HK-2 (cell line): Measurements from ENCODE around the gene CCNY.

Experiments used
- DNase-seq: peaks from one replicate; pipeline ENCODE4 v3.0.0-alpha.2; 2018; ENCODE audit not compliant: unreplicated experiment

Gene CCNY

GRCh38 chr10:35486297-35486990 is 150.1 kb downstream of the CCNY start:
- no peak for DNase-seq

- no peak for DNase-seq
Observed at GRCh38 chr10:35487336-35488034, 151.2 kb downstream of the CCNY start.

GRCh38 chr10:35488228-35488627 is 151.9 kb downstream of the CCNY start:
- no peak for DNase-seq

- no peak for DNase-seq
Observed at GRCh38 chr10:35492386-35493195, 156.3 kb downstream of the CCNY start.

DNA sequence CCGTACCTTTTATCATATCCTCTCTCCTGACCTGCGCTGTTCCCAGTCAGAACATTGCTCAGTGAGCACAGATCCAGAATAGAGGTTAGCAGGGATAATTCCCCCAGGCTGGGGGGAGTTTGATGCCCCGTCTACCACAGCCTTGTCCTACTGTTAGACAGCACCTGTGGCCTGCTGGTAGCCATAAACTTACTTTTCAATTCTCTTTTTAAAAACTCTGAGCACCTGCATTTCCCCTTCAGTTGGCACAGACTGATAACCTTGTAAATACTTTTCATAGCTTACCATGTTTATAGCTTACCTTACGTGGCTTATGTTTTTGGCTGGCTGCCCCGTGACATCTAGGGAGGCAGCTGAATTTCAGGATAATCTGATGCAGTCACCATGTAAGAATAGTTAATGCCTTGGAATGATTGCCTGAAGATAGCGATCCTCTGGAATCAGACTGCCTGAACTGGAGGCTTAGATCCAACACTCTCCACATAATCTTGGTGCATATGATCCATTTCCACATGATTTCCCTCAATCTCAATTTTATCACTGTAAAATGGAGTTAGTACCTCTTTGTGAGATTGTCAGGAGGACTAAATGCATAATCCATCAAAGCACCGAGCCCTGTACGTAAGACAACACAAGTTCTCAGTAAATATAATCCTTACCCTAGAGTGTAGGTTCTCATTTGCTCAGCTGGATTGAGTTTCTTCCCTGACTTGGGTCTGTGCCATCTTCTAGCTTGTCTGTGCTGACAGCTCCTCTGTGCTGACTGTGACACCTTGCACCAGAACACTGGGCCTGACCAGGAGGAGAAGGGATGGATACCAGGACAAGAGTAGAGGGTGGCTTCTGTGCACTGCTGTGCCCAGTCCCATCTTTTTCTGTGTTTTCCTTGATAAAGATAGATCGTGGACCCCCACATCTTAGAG is 157.1 kb downstream of the CCNY start:
- DNase-seq: no peak

GRCh38 chr10:35495521-35496119 is 159.3 kb downstream of the CCNY start:
- DNase-seq: no peak

DNA sequence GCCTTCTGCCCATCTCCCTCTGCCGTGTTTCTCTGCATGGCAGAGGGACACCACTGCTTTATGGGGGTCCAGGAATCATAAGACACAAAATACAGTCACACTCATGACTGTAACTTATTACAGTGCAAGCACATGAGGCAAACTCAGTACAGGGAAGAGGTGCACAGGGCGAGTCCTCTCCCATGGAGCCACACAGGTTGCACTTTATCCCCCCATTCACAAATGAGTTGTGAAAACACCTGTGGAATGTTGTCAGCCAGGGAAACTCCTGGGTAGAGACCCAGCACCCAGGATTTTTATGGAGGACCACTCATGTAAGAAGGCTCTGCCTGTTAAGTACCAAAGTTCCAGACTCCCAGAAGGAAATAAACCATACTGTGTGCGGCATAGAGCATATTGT is 161.6 kb downstream of the CCNY start:
- DNase-seq: no peak

DNA sequence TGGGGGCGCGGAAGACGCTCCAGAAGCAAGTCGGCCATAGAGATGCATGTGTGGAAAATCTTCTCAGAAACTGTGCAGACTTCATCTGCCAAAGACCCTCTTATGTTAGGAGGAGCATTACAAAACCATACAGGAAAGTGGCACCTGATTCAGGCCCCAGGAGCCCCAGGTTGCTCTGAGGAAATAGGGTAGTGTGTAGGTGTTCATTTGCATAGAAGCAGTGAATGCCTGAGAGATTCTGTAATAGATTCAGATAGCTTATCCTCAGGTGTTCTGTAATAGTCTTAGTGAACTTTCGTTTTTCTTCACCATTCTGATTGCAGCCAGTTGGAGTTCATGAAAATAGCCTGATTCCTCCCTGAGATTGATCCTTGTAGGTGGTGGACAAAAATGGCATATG is 162.4 kb downstream of the CCNY start:
- no peak for DNase-seq

- DNase-seq: no peak
Observed at GRCh38 chr10:35501923-35502322, 165.6 kb downstream of the CCNY start.

DNA sequence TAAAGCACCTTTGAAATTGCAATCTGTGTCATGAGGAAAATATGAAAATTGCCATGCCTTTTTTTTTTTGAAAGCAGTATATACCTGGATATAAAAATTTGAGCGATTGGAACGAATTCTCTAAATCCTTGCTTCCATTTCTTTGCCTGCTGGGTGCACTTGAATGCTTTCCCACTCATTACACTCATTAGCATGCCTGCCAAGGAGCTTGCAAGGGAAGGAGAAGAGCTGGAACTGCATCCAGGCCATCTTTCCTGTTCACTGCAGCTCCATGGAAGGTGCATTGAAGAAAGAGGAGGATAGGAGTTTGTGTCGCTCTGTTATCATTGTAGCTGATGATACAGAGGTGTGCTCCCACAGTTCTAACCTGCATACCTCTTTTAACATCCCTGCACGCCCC is 166.4 kb downstream of the CCNY start:
- DNase-seq: no peak

GRCh38 chr10:35503578-35503977 is 167.3 kb downstream of the CCNY start:
- no peak for DNase-seq

GRCh38 chr10:35504132-35504531 is 167.8 kb downstream of the CCNY start:
- no peak for DNase-seq

DNA sequence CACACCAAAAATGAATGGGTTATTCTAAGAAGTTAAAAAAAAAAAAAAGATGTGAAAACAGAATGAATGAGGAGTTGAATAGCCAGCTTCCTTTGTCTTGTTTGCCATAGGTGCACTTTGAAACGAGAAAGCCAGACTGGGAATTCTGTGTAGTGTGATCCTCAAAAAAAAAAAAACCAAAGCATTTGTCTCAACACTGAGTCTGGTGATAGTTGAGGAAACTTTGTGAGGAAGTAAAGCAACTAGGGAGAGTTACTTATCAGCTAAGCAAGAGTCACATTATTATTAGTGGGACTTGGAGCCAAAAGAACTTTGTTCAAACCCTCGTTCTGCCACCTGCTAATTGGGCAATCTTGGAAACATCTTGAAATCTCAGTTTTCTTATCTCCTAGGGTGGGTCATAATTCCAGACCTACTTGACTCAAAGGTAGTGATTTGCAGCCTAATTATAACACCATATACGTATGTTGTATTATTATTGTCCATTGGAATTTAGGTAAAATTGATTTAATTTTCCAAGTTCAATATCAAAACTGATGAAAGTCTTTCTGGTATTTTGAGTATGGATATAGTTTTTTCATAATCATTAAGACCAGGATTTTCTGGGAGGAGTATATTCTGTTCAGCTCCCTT is 169.0 kb downstream of the CCNY start:
- DNase-seq: no peak

DNA sequence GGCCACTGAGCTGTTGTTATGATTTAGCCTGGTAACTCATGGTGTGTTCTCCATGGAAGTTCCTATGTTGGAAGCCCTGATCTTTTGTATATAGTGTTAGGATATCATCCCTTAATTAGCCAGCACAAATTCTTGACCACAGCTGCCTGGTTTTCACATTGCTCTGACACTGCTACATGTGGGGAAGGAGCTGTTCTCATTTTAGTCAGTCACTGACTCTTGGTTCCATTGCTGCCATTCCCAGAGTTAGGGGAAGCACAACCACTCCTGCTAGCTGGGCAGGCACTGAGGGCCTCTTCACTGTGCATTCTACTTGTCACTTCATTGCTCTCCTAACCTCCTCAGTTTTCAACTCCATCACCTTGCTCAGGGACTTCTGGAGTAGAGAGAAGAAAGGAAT is 170.4 kb downstream of the CCNY start:
- DNase-seq: no peak

GRCh38 chr10:35507519-35508109 is 171.3 kb downstream of the CCNY start:
- no peak for DNase-seq

- DNase-seq: no peak
Observed at GRCh38 chr10:35508647-35509046, 172.3 kb downstream of the CCNY start.

GRCh38 chr10:35510891-35511290 is 174.6 kb downstream of the CCNY start:
- no peak for DNase-seq

DNA sequence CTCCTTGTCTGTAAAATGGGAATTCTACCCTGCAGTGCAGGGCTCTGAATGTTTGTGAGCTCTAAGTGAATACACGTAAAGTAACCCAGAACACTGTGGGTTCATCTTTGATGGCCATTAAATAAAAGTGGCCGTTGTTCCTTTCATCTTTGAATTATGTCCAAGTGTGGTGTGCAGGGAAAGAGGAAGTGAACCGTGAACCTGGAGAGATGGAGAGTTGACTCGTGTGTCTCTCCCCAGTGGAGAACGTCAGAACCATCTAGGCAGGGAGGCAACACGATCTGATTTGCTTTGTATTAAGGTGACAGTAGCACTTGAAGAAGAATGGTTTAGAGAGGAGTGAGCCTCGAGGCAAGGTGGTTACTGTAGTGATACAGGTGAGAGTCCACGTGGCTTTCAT is 175.3 kb downstream of the CCNY start:
- no peak for DNase-seq

- no peak for DNase-seq
Observed at GRCh38 chr10:35516102-35516670, 179.9 kb downstream of the CCNY start.
